Upper lobe of left lung (tissue), 4 donors: Measurements from ENCODE around the gene CERS6.

Source experiments
- EP300 ChIP-seq, 4 donors: sonication (generic); formaldehyde crosslinking; IDR thresholded peaks; one replicate each; pipeline ENCODE4 v1.5.1; 2017; ENCODE audit warnings: antibody characterized with exemption in 4 of 4, control low read depth in 2 of 4
- POLR2AphosphoS5 ChIP-seq, 2 donors: sonication (generic); formaldehyde crosslinking; IDR thresholded peaks; one replicate each; pipeline ENCODE4 v1.5.1; 2017; ENCODE audit warnings: antibody characterized with exemption in 2 of 2
- TF ChIP-seq, protein P1 (sequence below), 6 experiments: fragments of 450-650 bp in 4 of 6; fragments of 200-600 bp in 2 of 6; sonication (generic) in 2 of 6; IDR thresholded peaks; one replicate each; pipeline ENCODE4 v1.5.1; 2016 to 2019; ENCODE audit warnings: antibody characterized with exemption in 6 of 6

DNA sequence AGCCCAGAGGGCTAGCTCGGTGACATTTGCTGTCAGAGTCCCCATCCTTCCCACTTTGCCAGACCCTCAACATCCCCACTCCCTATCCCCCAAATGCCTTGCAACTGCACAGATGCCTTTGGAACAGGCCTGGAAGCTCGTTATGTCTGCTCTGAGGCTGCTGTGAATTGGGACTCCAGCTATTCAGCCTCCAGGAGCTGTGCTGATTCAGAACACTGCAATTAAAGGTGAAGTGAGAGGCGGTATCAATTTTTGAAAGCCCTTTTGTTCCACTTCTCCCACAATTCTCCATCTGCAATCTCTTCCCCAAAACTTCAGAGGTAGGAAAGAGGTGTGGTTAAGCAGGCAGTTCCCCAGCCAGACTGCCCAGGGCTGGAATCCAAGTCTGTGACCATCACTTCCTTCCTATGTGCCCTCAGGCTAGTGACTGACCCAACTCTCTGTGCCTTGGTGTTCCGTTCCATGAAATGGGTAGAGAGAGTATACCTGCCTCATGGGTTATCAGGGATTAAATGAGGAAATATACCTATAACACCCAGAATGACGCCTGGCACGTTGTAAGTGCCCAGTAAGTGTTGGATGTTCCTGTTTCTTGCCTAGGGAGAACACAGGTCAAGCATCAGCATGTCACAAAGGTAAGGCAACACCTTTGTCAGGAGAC is 363.9 kb downstream of the CERS6 start:
- no peak for TF ChIP-seq POLR2AphosphoS5 (IDR thresholded peaks at IDR 0.05)
- TF ChIP-seq, protein P1, sequence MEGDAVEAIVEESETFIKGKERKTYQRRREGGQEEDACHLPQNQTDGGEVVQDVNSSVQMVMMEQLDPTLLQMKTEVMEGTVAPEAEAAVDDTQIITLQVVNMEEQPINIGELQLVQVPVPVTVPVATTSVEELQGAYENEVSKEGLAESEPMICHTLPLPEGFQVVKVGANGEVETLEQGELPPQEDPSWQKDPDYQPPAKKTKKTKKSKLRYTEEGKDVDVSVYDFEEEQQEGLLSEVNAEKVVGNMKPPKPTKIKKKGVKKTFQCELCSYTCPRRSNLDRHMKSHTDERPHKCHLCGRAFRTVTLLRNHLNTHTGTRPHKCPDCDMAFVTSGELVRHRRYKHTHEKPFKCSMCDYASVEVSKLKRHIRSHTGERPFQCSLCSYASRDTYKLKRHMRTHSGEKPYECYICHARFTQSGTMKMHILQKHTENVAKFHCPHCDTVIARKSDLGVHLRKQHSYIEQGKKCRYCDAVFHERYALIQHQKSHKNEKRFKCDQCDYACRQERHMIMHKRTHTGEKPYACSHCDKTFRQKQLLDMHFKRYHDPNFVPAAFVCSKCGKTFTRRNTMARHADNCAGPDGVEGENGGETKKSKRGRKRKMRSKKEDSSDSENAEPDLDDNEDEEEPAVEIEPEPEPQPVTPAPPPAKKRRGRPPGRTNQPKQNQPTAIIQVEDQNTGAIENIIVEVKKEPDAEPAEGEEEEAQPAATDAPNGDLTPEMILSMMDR (IDR thresholded peaks at IDR 0.05), result no peak
- TF ChIP-seq EP300 (IDR thresholded peaks at IDR 0.05), result no peak
